ENCODE data around the gene TLR4.

TLR4 gene

GRCh38 chr9:117752894-117753293 is 48.7 kb downstream of the TLR4 start:
- no peak for DNase-seq
- H3K36me3 ChIP-seq (ENCODE audit: control insufficient read depth in 4 of 4, insufficient read depth in 4 of 4, low read length in 3 of 4): no peaks in the 10 kb centered on the region
- no peak overlapping the region for H3K4me3 ChIP-seq (ENCODE audit: control insufficient read depth in 1 of 7, extremely low read depth in 1 of 7, insufficient read depth in 4 of 7, low read depth in 2 of 7, low read length in 6 of 7)
- POLR2A ChIA-PET: no interaction called here
- H3K27me3 ChIP-seq (replicated peaks in 2 of 5; ENCODE audit: control insufficient read depth in 4 of 5, insufficient read depth in 5 of 5, low read length in 4 of 5): peaks cover 0 to 8% (median 4%) of the 10 kb centered on the region in 5 experiments
- H3K27ac ChIP-seq (ENCODE audit: insufficient read depth in 1 of 2, low read depth in 1 of 2, low read length in 2 of 2, poor library complexity in 1 of 2, severe bottlenecking in 2 of 2): no peak overlapping the region
- no peaks in the 10 kb centered on the region for H3K4me1 ChIP-seq (ENCODE audit: control extremely low read depth in 1 of 4, control insufficient read depth in 4 of 4, insufficient read depth in 4 of 4, low read length in 3 of 4)
- H3K9me3 ChIP-seq (ENCODE audit: control extremely low read depth in 1 of 5, control insufficient read depth in 4 of 5, insufficient read depth in 2 of 5, low read depth in 1 of 5, low read length in 4 of 5): no peaks in the 10 kb centered on the region
- CTCF ChIA-PET: no interaction called here
- 100% methylated on average over 2 of the region's 2 CpGs for WGBS (ENCODE audit: insufficient coverage)

- CTCF ChIA-PET: no interaction called here
- Histone ChIP-seq H3K27ac (ENCODE audit: insufficient read depth in 1 of 2, low read depth in 1 of 2, low read length in 2 of 2, poor library complexity in 1 of 2, severe bottlenecking in 2 of 2) (no peak overlapping the region), H3K27me3 (replicated peaks in 2 of 5; ENCODE audit: control insufficient read depth in 4 of 5, insufficient read depth in 5 of 5, low read length in 4 of 5) (peaks cover 0 to 5% (median 0%) of the 10 kb centered on the region in 5 experiments), H3K4me1 (ENCODE audit: control extremely low read depth in 1 of 4, control insufficient read depth in 4 of 4, insufficient read depth in 4 of 4, low read length in 3 of 4) (no peaks in the 10 kb centered on the region), H3K9me3 (ENCODE audit: control extremely low read depth in 1 of 5, control insufficient read depth in 4 of 5, insufficient read depth in 2 of 5, low read depth in 1 of 5, low read length in 4 of 5) (no peaks in the 10 kb centered on the region), H3K36me3 (ENCODE audit: control insufficient read depth in 4 of 4, insufficient read depth in 4 of 4, low read length in 3 of 4) (no peaks in the 10 kb centered on the region), H3K4me3 (ENCODE audit: control insufficient read depth in 1 of 7, extremely low read depth in 1 of 7, insufficient read depth in 4 of 7, low read depth in 2 of 7, low read length in 6 of 7) (no peak overlapping the region)
- DNase-seq: no peak
- 57% methylated on average over 3 of the region's 5 CpGs for WGBS (ENCODE audit: insufficient coverage)
- POLR2A ChIA-PET: no interaction called here
Observed at GRCh38 chr9:117757561-117758190, 53.5 kb downstream of the TLR4 start.

- CTCF ChIA-PET: no interaction called here
- no peak for DNase-seq
- peaks cover 0 to 2% (median 0%) of the 10 kb centered on the region in 5 experiments for H3K27me3 ChIP-seq (replicated peaks in 2 of 5; ENCODE audit: control insufficient read depth in 4 of 5, insufficient read depth in 5 of 5, low read length in 4 of 5)
- no peaks in the 10 kb centered on the region for H3K36me3 ChIP-seq (ENCODE audit: control insufficient read depth in 4 of 4, insufficient read depth in 4 of 4, low read length in 3 of 4)
- no peaks in the 10 kb centered on the region for H3K4me1 ChIP-seq (ENCODE audit: control extremely low read depth in 1 of 4, control insufficient read depth in 4 of 4, insufficient read depth in 4 of 4, low read length in 3 of 4)
- no peak overlapping the region for H3K27ac ChIP-seq (ENCODE audit: insufficient read depth in 1 of 2, low read depth in 1 of 2, low read length in 2 of 2, poor library complexity in 1 of 2, severe bottlenecking in 2 of 2)
- no peak overlapping the region for H3K4me3 ChIP-seq (ENCODE audit: control insufficient read depth in 1 of 7, extremely low read depth in 1 of 7, insufficient read depth in 4 of 7, low read depth in 2 of 7, low read length in 6 of 7)
- WGBS (ENCODE audit: insufficient coverage): 88% methylated on average over 4 of the region's 4 CpGs
- POLR2A ChIA-PET: no interaction called here
- no peaks in the 10 kb centered on the region for H3K9me3 ChIP-seq (ENCODE audit: control extremely low read depth in 1 of 5, control insufficient read depth in 4 of 5, insufficient read depth in 2 of 5, low read depth in 1 of 5, low read length in 4 of 5)
Observed at GRCh38 chr9:117763314-117763713, 59.1 kb downstream of the TLR4 start.

- ChIA-PET POLR2A (no interaction called here), CTCF (no interaction called here)
- H3K4me3 ChIP-seq (ENCODE audit: control insufficient read depth in 1 of 7, extremely low read depth in 1 of 7, insufficient read depth in 4 of 7, low read depth in 2 of 7, low read length in 6 of 7): no peak overlapping the region
- H3K27me3 ChIP-seq (replicated peaks in 2 of 5; ENCODE audit: control insufficient read depth in 4 of 5, insufficient read depth in 5 of 5, low read length in 4 of 5): peaks cover 0 to 3% (median 0%) of the 10 kb centered on the region in 5 experiments
- peaks cover 0 to 1% (median 0%) of the 10 kb centered on the region in 5 experiments for H3K9me3 ChIP-seq (ENCODE audit: control extremely low read depth in 1 of 5, control insufficient read depth in 4 of 5, insufficient read depth in 2 of 5, low read depth in 1 of 5, low read length in 4 of 5)
- no peaks in the 10 kb centered on the region for H3K36me3 ChIP-seq (ENCODE audit: control insufficient read depth in 4 of 4, insufficient read depth in 4 of 4, low read length in 3 of 4)
- DNase-seq: no peak
- no peaks in the 10 kb centered on the region for H3K4me1 ChIP-seq (ENCODE audit: control extremely low read depth in 1 of 4, control insufficient read depth in 4 of 4, insufficient read depth in 4 of 4, low read length in 3 of 4)
- 63% methylated on average over 2 of the region's 4 CpGs for WGBS (ENCODE audit: insufficient coverage)
- H3K27ac ChIP-seq (ENCODE audit: insufficient read depth in 1 of 2, low read depth in 1 of 2, low read length in 2 of 2, poor library complexity in 1 of 2, severe bottlenecking in 2 of 2): no peak overlapping the region
Observed at GRCh38 chr9:117768750-117769395, 64.7 kb downstream of the TLR4 start.

- POLR2A ChIA-PET: no interaction called here
- 58% methylated on average over 4 of the region's 4 CpGs for WGBS (ENCODE audit: insufficient coverage)
- no peaks in the 10 kb centered on the region for H3K4me1 ChIP-seq (ENCODE audit: control extremely low read depth in 1 of 4, control insufficient read depth in 4 of 4, insufficient read depth in 4 of 4, low read length in 3 of 4)
- no peak overlapping the region for H3K27ac ChIP-seq (ENCODE audit: insufficient read depth in 1 of 2, low read depth in 1 of 2, low read length in 2 of 2, poor library complexity in 1 of 2, severe bottlenecking in 2 of 2)
- no peak overlapping the region for H3K4me3 ChIP-seq (ENCODE audit: control insufficient read depth in 1 of 7, extremely low read depth in 1 of 7, insufficient read depth in 4 of 7, low read depth in 2 of 7, low read length in 6 of 7)
- H3K27me3 ChIP-seq (replicated peaks in 2 of 5; ENCODE audit: control insufficient read depth in 4 of 5, insufficient read depth in 5 of 5, low read length in 4 of 5): peaks cover 0 to 3% (median 0%) of the 10 kb centered on the region in 5 experiments
- CTCF ChIA-PET: no interaction called here
- H3K36me3 ChIP-seq (ENCODE audit: control insufficient read depth in 4 of 4, insufficient read depth in 4 of 4, low read length in 3 of 4): no peaks in the 10 kb centered on the region
- no peak for DNase-seq
- peaks cover 0 to 1% (median 0%) of the 10 kb centered on the region in 5 experiments for H3K9me3 ChIP-seq (ENCODE audit: control extremely low read depth in 1 of 5, control insufficient read depth in 4 of 5, insufficient read depth in 2 of 5, low read depth in 1 of 5, low read length in 4 of 5)
Observed at GRCh38 chr9:117771136-117771535, 66.9 kb downstream of the TLR4 start.

GRCh38 chr9:117772960-117773359 is 68.8 kb downstream of the TLR4 start:
- POLR2A ChIA-PET: no interaction called here
- Histone ChIP-seq H3K27ac (ENCODE audit: insufficient read depth in 1 of 2, low read depth in 1 of 2, low read length in 2 of 2, poor library complexity in 1 of 2, severe bottlenecking in 2 of 2) (no peak overlapping the region), H3K27me3 (replicated peaks in 2 of 5; ENCODE audit: control insufficient read depth in 4 of 5, insufficient read depth in 5 of 5, low read length in 4 of 5) (peaks cover 0 to 3% (median 2%) of the 10 kb centered on the region in 5 experiments), H3K4me3 (ENCODE audit: control insufficient read depth in 1 of 7, extremely low read depth in 1 of 7, insufficient read depth in 4 of 7, low read depth in 2 of 7, low read length in 6 of 7) (no peak overlapping the region), H3K36me3 (ENCODE audit: control insufficient read depth in 4 of 4, insufficient read depth in 4 of 4, low read length in 3 of 4) (no peaks in the 10 kb centered on the region), H3K9me3 (ENCODE audit: control extremely low read depth in 1 of 5, control insufficient read depth in 4 of 5, insufficient read depth in 2 of 5, low read depth in 1 of 5, low read length in 4 of 5) (peaks cover 0 to 1% (median 0%) of the 10 kb centered on the region in 5 experiments), H3K4me1 (ENCODE audit: control extremely low read depth in 1 of 4, control insufficient read depth in 4 of 4, insufficient read depth in 4 of 4, low read length in 3 of 4) (peaks cover 0 to 3% (median 0%) of the 10 kb centered on the region in 4 experiments)
- CTCF ChIA-PET: no interaction called here
- no peak for DNase-seq
- 69% methylated on average over 3 of the region's 3 CpGs for WGBS (ENCODE audit: insufficient coverage)

Data from common myeloid progenitor, CD34-positive (primary cell).